ENCODE measurements around the gene VPS13C. TPM values are rescaled to one million over a fixed set of nuclear protein-coding genes. Genes with fewer than 3 reads are reported as not detected.
"Not testable (repeated sequence)": the region's sequence is repeated elsewhere in the genome, so short reads cannot be mapped to it uniquely, and the experiment has no call there.

The VPS13C gene
- total RNA-seq, 1 donor from 2014 or later, result 35.0 TPM

- DNase-seq (ENCODE audit: low read depth) (no peak), FAIRE-seq (no peak)
- Histone ChIP-seq H3K27me3 (ENCODE audit: control insufficient read depth, insufficient read depth, low read length) (no peaks in the 10 kb centered on the region), H3K36me3 (ENCODE audit: control insufficient read depth, insufficient read depth, low read length) (peaks cover 1% of the 10 kb centered on the region), H3K4me3 (ENCODE audit: low read depth, low read length) (no peak overlapping the region)
- TF ChIP-seq, protein P1, sequence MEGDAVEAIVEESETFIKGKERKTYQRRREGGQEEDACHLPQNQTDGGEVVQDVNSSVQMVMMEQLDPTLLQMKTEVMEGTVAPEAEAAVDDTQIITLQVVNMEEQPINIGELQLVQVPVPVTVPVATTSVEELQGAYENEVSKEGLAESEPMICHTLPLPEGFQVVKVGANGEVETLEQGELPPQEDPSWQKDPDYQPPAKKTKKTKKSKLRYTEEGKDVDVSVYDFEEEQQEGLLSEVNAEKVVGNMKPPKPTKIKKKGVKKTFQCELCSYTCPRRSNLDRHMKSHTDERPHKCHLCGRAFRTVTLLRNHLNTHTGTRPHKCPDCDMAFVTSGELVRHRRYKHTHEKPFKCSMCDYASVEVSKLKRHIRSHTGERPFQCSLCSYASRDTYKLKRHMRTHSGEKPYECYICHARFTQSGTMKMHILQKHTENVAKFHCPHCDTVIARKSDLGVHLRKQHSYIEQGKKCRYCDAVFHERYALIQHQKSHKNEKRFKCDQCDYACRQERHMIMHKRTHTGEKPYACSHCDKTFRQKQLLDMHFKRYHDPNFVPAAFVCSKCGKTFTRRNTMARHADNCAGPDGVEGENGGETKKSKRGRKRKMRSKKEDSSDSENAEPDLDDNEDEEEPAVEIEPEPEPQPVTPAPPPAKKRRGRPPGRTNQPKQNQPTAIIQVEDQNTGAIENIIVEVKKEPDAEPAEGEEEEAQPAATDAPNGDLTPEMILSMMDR (IDR thresholded peaks at IDR 0.05; ENCODE audit: insufficient read depth, low read length, severe bottlenecking), result no peak
Observed at GRCh38 chr15:62027263-62027565, 33.0 kb downstream of the VPS13C start.

GRCh38 chr15:62026487-62027262 lies 33.6 kb downstream of the VPS13C start:
- H3K36me3 ChIP-seq (ENCODE audit: control insufficient read depth, insufficient read depth, low read length), result peaks cover 1% of the 10 kb centered on the region
- FAIRE-seq, result no peak
- no peak for DNase-seq (ENCODE audit: low read depth)
- H3K27me3 ChIP-seq (ENCODE audit: control insufficient read depth, insufficient read depth, low read length), result no peaks in the 10 kb centered on the region
- TF ChIP-seq, protein P1 (IDR thresholded peaks at IDR 0.05; ENCODE audit: insufficient read depth, low read length, severe bottlenecking), result no peak
- no peak overlapping the region for H3K4me3 ChIP-seq (ENCODE audit: low read depth, low read length)

GRCh38 chr15:62021991-62022600 lies 38.2 kb downstream of the VPS13C start:
- no peak overlapping the region for H3K4me3 ChIP-seq (ENCODE audit: low read depth, low read length)
- FAIRE-seq (no peak), DNase-seq (ENCODE audit: low read depth) (no peak)
- no peaks in the 10 kb centered on the region for H3K36me3 ChIP-seq (ENCODE audit: control insufficient read depth, insufficient read depth, low read length)
- no peaks in the 10 kb centered on the region for H3K27me3 ChIP-seq (ENCODE audit: control insufficient read depth, insufficient read depth, low read length)
- TF ChIP-seq, protein P1 (IDR thresholded peaks at IDR 0.05; ENCODE audit: insufficient read depth, low read length, severe bottlenecking), result peak; percentile 14

- H3K36me3 ChIP-seq (ENCODE audit: control insufficient read depth, insufficient read depth, low read length), result no peaks in the 10 kb centered on the region
- H3K4me3 ChIP-seq (ENCODE audit: low read depth, low read length), result no peak overlapping the region
- DNase-seq (ENCODE audit: low read depth) (peak; percentile 70), FAIRE-seq (no peak)
- TF ChIP-seq, protein P1 (IDR thresholded peaks at IDR 0.05; ENCODE audit: insufficient read depth, low read length, severe bottlenecking), result no peak
- H3K27me3 ChIP-seq (ENCODE audit: control insufficient read depth, insufficient read depth, low read length), result no peaks in the 10 kb centered on the region
Observed at GRCh38 chr15:62020576-62021160, 39.6 kb downstream of the VPS13C start.

GRCh38 chr15:62005354-62005753 lies 54.9 kb downstream of the VPS13C start:
- FAIRE-seq; H3K27me3 ChIP-seq (ENCODE audit: control insufficient read depth, insufficient read depth, low read length); H3K4me3 ChIP-seq (ENCODE audit: low read depth, low read length); DNase-seq (ENCODE audit: low read depth); H3K36me3 ChIP-seq (ENCODE audit: control insufficient read depth, insufficient read depth, low read length): not testable (repeated sequence)

DNA sequence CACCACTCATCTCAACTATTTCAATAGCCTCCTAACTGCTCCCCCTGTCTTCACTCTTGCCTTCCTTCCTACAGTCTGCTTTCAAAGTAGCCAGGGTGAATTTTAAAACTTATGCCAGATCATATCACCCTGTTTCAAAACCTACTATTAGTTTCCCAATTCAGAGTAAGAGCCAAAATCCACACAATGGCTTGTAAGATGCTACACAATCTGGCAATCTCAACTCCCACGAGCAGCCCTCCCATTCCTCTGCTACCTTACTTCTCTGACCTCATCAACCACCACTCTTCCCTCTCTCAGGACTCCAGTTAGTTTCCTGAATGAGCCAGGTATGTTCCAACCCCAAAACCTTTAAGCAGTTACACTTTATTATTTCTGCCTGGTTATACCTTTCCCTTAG lies 62.5 kb downstream of the VPS13C start:
- FAIRE-seq (no peak), DNase-seq (ENCODE audit: low read depth) (no peak)
- Histone ChIP-seq H3K4me3 (ENCODE audit: low read depth, low read length) (no peak overlapping the region), H3K36me3 (ENCODE audit: control insufficient read depth, insufficient read depth, low read length) (no peaks in the 10 kb centered on the region), H3K27me3 (ENCODE audit: control insufficient read depth, insufficient read depth, low read length) (no peaks in the 10 kb centered on the region)
- TF ChIP-seq, protein P1 (IDR thresholded peaks at IDR 0.05; ENCODE audit: insufficient read depth, low read length, severe bottlenecking), result no peak

All from bronchial epithelial cell (primary cell).